22Rv1 (cell line): Measurements from ENCODE around the gene HIVEP2.

Source experiments
- ZFX ChIP-seq: fragments of 450-650 bp; IDR thresholded peaks from 2 replicates; pipeline ENCODE4 v1.6.1; 2017; ENCODE audit warnings: antibody characterized with exemption, borderline replicate concordance
- TF ChIP-seq, protein P1 (sequence below): fragments of 450-650 bp; IDR thresholded peaks from 2 replicates; pipeline ENCODE4 v1.5.1; 2017; ENCODE audit warnings: mild to moderate bottlenecking

GRCh38 chr6:142945446-142946180, 637 bp upstream of the HIVEP2 start:
- TF ChIP-seq, protein P1, sequence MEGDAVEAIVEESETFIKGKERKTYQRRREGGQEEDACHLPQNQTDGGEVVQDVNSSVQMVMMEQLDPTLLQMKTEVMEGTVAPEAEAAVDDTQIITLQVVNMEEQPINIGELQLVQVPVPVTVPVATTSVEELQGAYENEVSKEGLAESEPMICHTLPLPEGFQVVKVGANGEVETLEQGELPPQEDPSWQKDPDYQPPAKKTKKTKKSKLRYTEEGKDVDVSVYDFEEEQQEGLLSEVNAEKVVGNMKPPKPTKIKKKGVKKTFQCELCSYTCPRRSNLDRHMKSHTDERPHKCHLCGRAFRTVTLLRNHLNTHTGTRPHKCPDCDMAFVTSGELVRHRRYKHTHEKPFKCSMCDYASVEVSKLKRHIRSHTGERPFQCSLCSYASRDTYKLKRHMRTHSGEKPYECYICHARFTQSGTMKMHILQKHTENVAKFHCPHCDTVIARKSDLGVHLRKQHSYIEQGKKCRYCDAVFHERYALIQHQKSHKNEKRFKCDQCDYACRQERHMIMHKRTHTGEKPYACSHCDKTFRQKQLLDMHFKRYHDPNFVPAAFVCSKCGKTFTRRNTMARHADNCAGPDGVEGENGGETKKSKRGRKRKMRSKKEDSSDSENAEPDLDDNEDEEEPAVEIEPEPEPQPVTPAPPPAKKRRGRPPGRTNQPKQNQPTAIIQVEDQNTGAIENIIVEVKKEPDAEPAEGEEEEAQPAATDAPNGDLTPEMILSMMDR = no peak
- TF ChIP-seq ZFX = no peak
